GM21619 (cell line): ENCODE results near the gene MMD2.
"Not testable (repeated sequence)": the region's sequence is repeated elsewhere in the genome, so short reads cannot be mapped to it uniquely, and the experiment has no call there.

Experiments used
- ATAC-seq: cut with Tn5 transposase; IDR thresholded peaks from one replicate; pipeline ENCODE4 v1.9.1; 2021; ENCODE audit not compliant: unreplicated experiment

Gene MMD2

GRCh38 chr7:4895766-4896165 lies 63.2 kb downstream of the MMD2 start:
- ATAC-seq = no peak

DNA sequence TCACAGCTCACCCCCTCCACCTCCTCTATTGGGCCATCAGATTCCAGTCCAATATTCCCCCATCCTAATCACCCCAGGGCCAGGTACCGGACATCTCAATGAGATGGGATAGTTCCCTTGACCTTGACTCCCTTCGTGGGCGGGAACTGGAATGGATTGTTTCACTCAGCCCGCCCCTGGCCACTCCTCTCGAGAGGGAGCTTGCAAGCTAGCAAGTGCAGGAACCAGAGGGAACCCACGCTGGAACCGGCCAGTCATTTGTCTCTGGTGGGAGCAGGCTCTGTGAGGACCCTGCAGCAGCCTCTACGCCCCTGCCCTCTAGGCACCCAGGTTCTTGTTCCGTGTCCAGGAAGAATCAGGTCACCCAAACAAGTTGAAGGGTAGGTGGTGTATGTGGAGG lies 64.5 kb downstream of the MMD2 start:
- no peak for ATAC-seq

DNA sequence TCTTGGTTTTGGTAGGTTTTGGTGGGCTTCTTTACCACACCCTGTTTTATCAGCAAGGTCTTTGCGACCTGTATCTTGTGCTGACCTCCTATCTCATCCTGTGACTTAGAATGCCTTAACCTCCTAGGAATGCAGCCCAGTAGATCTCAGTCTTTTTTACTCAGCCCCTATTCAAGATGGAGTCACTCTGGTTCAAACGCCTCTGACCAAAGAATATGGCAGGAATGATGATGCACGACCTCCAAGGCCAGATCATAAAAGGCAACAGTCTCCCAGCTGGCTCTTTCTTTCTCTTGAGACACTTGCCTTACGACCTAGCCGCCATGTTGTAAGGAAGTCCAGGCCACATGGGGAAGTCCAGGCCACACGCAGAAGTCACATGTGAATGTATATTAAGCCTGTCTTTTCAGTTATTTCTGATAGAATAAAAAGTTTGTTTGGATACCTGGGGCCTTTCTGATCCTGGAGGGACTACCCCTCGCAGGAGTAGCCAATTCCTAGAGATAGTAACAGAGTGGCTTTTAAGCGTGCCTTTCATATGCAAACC lies 65.0 kb downstream of the MMD2 start:
- ATAC-seq = no peak

DNA sequence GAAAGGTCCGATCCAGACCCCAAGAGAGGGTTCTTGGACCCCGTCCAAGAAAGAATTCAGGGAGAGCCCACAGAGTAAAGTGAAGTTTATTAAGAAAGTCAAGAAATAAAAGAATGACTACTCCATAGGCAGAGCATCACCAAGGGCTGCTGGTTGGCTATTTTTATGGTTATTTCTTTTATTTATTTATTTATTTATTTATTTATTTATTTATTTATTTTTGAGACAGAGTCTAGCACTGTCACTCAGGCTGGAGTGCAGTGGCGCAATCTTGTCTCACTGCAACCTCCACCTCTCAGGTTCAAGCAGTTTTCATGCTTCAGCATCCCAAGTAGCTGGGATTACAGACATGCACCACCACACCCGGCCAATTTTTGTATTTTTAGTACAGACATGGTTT lies 65.8 kb downstream of the MMD2 start:
- ATAC-seq = not testable (repeated sequence)

- not testable (repeated sequence) for ATAC-seq
Measured at GRCh38 chr7:4891522-4891921, 67.5 kb downstream of the MMD2 start.

GRCh38 chr7:4889682-4890081 lies 69.3 kb downstream of the MMD2 start:
- ATAC-seq = no peak

DNA sequence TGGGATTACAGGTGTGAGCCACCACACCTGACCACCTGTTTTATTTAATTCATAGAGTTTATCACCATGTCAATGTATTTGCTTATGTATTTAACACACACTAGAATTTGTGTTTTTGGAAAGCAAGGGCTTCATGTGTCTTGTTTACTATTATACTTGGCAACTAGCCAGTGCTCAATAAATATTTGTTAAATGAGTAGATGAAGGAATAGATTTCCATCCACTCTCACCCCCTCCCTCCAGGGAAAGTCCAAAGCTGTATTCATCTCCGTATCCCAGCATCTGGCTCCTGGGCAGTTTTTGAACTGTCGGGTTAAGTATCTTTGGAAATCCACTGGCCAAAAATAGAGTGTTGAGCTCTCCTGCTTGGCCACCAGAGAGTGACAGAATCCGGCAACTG lies 70.8 kb downstream of the MMD2 start:
- no peak for ATAC-seq

DNA sequence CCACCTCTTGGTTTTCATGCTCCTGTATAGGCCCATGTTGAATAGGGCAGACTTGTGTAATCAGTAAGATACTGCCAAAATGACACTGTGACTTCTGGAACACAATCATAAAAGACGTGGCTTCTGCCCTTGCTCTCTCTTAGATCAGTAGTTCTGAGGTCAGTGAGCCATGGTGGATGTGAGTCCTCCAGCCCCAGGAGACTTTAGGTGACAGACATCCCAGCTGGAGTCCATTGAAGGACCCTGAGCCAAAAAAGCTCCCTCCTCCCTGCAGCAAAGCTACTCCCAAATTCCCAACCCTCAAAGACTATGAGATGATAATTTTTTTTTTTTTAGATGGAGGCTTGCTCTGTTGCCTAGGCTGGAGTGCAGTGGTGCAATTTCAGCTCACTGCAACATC lies 72.3 kb downstream of the MMD2 start:
- no peak for ATAC-seq

DNA sequence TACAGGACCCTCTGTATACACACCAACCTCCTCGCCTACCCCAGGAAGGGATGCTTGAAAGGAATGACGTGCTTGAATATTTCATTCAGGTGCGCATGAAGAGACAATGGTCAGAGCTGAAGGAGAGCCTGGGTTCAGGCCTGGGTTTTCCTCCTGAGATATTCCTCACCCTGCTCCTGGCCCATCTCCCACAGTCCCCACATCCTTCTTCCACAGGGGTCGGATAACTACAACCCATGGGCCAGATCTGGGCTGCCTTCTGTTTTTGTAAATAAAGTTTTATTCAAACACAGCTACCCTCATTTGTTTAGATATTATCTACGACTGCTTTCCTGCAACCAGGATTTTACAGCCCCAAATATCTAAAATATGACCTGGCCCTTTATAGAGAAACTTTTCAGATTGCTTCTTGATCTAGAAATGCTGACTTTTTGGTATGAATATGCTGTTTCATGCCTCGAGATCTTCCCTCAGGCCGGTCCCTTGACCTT lies 73.6 kb downstream of the MMD2 start:
- ATAC-seq = no peak

DNA sequence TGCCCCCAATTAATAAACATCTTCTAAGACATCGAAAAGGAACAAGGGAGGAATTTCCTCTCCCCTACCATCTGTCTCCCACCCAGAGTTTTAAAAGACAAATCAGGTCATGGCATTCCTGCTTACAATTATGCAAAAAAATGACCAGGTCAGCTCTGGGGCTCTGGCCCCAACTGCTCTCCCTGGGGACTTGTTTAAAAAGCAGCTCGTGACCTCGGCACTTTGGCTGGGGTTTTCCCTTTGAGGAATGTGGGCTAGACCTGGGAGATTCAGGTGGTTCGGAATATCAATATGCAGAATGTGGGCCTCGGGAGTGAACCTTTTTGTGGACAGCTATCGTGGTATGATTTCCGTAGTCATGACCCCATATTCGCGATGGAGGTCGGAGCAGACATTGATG lies 74.8 kb downstream of the MMD2 start:
- ATAC-seq = no peak

DNA sequence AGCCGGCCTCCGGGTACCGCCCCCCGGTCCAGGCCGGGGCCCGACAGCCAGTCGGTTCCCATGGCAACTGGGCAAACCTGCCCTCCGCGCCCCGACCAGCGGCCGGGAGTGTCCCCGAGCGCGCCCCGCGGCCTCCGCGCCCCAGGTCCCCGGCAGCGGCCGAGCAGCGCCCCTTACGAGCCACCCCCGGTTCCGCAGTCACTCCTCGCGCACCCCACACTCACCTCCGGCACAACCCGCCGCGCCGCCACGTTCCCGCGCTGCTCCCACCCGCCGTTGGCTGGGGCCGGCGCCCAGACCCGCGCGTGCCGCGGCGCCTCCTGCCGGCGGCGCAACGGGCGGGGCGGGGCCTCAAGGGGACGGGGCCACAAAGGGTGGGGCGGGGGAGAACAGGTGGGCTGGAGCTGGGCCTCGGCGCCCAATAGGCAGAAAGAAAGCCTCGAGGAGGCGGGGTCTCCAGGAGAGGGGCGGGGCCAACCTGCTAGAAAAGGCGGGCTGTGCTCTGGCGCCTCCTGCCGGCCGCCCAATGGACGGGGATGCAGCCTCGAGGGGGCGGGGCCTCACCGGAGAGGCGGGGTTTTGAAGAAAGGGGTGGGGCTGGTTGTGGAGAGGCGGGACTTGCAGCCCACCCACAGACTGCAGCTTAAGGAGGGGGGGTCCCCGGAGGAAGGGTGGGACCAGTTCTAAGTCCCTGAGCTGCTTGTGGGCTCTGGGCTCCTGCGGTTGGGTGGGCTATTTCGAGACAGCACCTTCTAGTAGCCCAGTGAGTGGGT lies 75.4 kb downstream of the MMD2 start, which contains the start of gene RADIL:
Gene RADIL, minus strand, starts transcription at position 345 of the 773 bp plus-strand sequence. CDS start 5,577 bp downstream, outside the sequence.
- ATAC-seq = peak; percentile 79

GRCh38 chr7:4883033-4883371 lies 76.0 kb downstream of the MMD2 start:
- ATAC-seq = no peak

- ATAC-seq = no peak
Measured at GRCh38 chr7:4882169-4883032, 76.6 kb downstream of the MMD2 start.

GRCh38 chr7:4880218-4880617 lies 78.8 kb downstream of the MMD2 start:
- no peak for ATAC-seq

DNA sequence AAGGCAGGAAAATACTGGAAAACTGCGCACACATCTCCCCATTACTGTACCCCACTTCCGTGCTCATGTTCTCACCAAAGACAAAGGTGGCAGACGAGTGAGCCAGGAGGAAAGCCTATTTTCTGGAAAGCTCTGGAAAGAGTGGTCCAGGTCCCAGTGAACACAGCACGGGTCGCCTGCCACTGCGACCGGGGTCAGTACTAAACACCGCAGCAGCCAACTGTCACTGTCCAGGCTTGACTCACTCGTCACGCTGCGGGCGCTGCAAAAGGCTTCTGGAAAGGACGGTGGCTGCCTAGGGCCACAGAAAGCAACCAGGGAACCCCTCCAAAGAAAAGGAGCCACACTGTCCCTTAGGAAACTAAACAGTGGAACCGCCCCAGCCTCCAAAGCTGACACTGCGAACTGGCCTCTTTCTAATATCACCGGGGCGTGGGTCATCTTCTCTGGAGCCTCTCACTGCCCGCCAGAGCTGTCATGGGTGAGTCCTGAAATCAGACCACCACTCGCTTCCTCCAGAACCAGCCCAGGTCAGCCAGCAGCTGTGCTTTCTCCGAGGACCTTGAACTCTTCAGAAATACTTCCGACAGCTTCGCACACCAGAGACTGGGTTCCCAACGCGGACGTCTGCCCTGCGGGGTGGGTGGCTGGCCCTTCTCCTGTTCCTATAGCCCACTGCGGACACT lies 79.4 kb downstream of the MMD2 start:
- no peak for ATAC-seq

DNA sequence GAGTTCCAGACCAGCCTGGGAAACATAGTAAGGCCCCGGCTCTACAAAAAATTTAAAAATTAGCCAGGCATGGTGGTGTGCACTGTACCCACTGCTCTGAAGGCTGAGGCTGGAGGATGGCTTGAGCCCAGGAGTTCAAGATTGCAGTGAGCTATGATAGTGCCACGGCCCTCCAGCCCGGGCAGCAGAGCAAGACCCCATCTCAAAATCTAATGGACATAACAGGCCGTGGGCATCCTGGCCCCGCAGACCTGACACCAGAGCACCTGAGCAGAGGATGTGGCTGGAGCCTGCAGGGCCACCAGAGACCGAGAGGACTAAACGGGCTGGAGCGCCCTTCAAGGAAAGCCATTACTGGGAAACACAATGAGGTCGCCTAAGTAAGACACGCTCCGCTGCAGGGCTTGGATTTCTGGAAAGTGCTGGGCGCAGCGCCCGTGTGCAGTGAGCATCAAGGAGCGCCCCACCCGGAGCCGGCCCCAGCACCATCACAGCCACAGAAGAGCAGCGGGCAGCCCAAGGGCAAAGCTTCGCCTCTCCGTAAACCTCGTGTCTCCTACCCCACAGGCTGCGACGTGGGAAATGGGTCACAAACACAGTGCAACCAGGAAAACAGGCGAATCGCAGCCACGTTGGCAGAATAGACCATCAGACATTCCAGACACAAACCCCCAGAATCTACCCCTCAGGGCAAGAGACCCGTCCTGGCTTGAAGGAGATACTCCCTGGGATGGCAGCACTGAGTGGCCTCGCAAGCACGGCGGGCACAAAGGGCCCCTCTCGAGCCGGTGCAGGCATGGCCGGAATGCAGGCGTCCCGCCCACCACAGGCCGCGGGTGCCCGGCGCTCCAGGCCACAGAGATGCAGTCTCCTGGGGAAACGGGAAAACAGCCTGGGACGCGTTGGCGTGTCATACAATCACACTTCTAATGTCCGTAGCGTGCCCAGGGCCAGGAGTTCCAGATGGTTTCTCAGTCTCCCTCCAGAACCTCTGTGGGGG lies 80.4 kb downstream of the MMD2 start:
- ATAC-seq = no peak

- ATAC-seq = no peak
Measured at GRCh38 chr7:4876586-4876985, 82.4 kb downstream of the MMD2 start.

GRCh38 chr7:4875391-4875790 lies 83.6 kb downstream of the MMD2 start:
- no peak for ATAC-seq

DNA sequence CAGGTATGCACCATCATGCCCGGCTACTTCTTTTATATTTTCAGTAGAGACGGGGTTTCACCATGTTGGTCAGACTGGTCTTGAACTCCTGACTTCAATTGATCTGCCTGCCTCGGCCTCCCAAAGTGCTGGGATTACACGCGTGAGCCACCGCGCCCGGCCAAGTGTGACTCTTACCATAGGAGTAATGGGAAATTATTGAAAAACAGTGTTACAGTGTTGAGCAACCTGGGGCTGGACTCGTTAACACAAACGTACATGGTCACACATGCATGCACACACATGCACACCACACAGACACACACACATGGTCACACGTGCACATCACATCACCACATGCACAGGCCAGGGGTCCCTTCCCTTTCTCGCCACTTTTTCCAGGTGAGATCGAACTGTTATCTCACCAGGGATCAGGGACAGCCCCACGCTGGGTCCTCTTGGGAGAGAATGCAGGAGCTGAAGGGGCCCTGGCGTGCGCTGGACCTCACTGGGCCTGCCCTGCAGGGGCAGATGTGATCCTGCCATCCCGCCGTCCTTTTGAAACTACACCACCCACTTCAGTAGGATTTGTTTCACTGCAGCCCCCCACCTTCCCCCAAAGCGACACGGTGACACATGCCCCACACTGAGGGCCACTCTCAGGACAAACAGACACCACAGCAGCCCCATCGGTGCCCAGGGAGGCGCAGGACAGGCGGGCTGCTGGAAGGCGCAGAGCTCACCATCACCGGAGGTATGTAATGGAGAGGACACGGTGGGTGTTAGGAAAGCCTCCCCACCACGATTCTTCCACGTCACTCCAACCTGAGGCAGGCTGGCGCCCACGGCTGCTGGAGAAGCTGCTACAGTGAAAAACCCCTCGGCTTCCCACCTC lies 85.7 kb downstream of the MMD2 start:
- ATAC-seq = no peak
